ENCODE results near the gene TMEM214. TPM values are rescaled to one million over a fixed set of nuclear protein-coding genes. Genes with fewer than 3 reads are reported as not detected.

TMEM214 gene
- total RNA-seq, 2 experiments from 2014 or later, result 22.0 to 24.6 TPM

- POLR2A ChIA-PET, result interaction anchor here (2.0 to 10.2 kb wide), 5 partner anchors 9 to 129 kb away, joined by 5 to 161 read pairs (median 11); partner anchors contain the start of genes ABHD1, AGBL5, ATRAID and OST4
- Histone ChIP-seq H3K27ac (ENCODE audit: low read depth in 1 of 2, low read length in 2 of 2) (peak overlapping the region; percentile 60 to 75), H3K27me3 (ENCODE audit: control insufficient read depth in 1 of 2, insufficient read depth in 2 of 2, low read length in 2 of 2) (no peaks in the 10 kb centered on the region), H3K9me3 (ENCODE audit: control insufficient read depth in 1 of 2, insufficient read depth in 1 of 2, low read length in 2 of 2) (no peaks in the 10 kb centered on the region), H3K4me3 (ENCODE audit: low read length) (no peak overlapping the region), H3K4me1 (ENCODE audit: insufficient read depth, low read length) (peaks cover 45% of the 10 kb centered on the region), H3K36me3 (ENCODE audit: insufficient read depth, low read length) (no peaks in the 10 kb centered on the region)
- Mint-ChIP-seq H3K27ac (peak overlapping the region; percentile 88), H3K4me1 (ENCODE audit: low read depth) (peaks cover 33% of the 10 kb centered on the region), H3K4me3 (no peak overlapping the region), H3K36me3 (ENCODE audit: low read depth) (no peaks in the 10 kb centered on the region), H3K27me3 (no peaks in the 10 kb centered on the region), H3K9me3 (no peaks in the 10 kb centered on the region)
- CTCF ChIA-PET, result interaction anchor here (0.9 to 1.4 kb wide), 3 partner anchors 11 to 42 kb away, joined by 3 to 9 read pairs (median 5); partner anchors contain the start of genes ABHD1 and OST4
- no peak for ATAC-seq (ENCODE audit: poor library complexity)
- TF ChIP-seq, protein P1, sequence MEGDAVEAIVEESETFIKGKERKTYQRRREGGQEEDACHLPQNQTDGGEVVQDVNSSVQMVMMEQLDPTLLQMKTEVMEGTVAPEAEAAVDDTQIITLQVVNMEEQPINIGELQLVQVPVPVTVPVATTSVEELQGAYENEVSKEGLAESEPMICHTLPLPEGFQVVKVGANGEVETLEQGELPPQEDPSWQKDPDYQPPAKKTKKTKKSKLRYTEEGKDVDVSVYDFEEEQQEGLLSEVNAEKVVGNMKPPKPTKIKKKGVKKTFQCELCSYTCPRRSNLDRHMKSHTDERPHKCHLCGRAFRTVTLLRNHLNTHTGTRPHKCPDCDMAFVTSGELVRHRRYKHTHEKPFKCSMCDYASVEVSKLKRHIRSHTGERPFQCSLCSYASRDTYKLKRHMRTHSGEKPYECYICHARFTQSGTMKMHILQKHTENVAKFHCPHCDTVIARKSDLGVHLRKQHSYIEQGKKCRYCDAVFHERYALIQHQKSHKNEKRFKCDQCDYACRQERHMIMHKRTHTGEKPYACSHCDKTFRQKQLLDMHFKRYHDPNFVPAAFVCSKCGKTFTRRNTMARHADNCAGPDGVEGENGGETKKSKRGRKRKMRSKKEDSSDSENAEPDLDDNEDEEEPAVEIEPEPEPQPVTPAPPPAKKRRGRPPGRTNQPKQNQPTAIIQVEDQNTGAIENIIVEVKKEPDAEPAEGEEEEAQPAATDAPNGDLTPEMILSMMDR (IDR thresholded peaks at IDR 0.05), result no peak
- no peak for DNase-seq
- intact Hi-C loops (cut with DNase I, micrococcal nuclease), result loop anchor here (2.0 kb wide), 3 partner anchors 31 to 131 kb away; partner anchors contain the start of genes AGBL5 (in 1 of the 2), ATRAID (in 1 of the 2), SLC5A6 (in 1 of the 2) and TMEM214 (in 1 of the 2)
Measured at GRCh38 chr2:27081984-27082772, 49.4 kb downstream of the TMEM214 start.

DNA sequence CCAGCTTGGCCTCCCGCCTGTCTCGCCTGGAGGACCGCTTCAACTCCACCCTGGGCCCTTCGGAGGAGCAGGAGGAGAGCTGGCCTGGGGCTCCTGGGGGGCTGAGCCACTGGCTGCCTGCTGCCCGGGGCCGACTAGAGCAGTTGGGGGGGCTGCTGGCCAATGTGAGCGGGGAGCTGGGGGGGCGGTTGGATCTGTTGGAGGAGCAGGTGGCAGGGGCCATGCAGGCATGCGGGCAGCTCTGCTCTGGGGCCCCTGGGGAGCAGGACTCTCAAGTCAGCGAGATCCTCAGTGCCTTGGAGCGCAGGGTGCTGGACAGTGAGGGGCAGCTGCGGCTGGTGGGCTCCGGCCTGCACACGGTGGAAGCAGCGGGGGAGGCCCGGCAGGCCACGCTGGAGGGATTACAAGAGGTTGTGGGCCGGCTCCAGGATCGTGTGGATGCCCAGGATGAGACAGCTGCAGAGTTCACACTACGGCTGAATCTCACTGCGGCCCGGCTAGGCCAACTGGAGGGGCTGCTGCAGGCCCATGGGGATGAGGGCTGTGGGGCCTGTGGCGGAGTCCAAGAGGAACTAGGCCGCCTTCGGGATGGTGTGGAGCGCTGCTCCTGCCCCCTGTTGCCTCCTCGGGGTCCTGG, 50.1 kb downstream of the TMEM214 start:
- no peak for DNase-seq
- Mint-ChIP-seq H3K9me3 (no peaks in the 10 kb centered on the region), H3K4me1 (ENCODE audit: low read depth) (peaks cover 34% of the 10 kb centered on the region), H3K27ac (no peak overlapping the region), H3K27me3 (no peaks in the 10 kb centered on the region), H3K4me3 (no peak overlapping the region), H3K36me3 (ENCODE audit: low read depth) (no peaks in the 10 kb centered on the region)
- intact Hi-C loops (cut with DNase I, micrococcal nuclease), result no loop called here
- H3K27ac ChIP-seq (ENCODE audit: low read depth in 1 of 2, low read length in 2 of 2), result no peak overlapping the region
- H3K36me3 ChIP-seq (ENCODE audit: insufficient read depth, low read length), result no peaks in the 10 kb centered on the region
- TF ChIP-seq, protein P1 (IDR thresholded peaks at IDR 0.05), result no peak
- ChIA-PET CTCF (no interaction called here), POLR2A (interaction anchor here (2.0 to 10.2 kb wide), 5 partner anchors 8 to 129 kb away, joined by 5 to 161 read pairs (median 11); partner anchors contain the start of genes ABHD1, AGBL5, ATRAID and OST4)
- H3K9me3 ChIP-seq (ENCODE audit: control insufficient read depth in 1 of 2, insufficient read depth in 1 of 2, low read length in 2 of 2), result no peaks in the 10 kb centered on the region
- H3K4me3 ChIP-seq (ENCODE audit: low read length), result no peak overlapping the region
- no peaks in the 10 kb centered on the region for H3K27me3 ChIP-seq (ENCODE audit: control insufficient read depth in 1 of 2, insufficient read depth in 2 of 2, low read length in 2 of 2)
- ATAC-seq (ENCODE audit: poor library complexity), result no peak
- H3K4me1 ChIP-seq (ENCODE audit: insufficient read depth, low read length), result peaks cover 49% of the 10 kb centered on the region

- intact Hi-C loops (cut with DNase I, micrococcal nuclease), result no loop called here
- Histone ChIP-seq H3K9me3 (ENCODE audit: control insufficient read depth in 1 of 2, insufficient read depth in 1 of 2, low read length in 2 of 2) (no peaks in the 10 kb centered on the region), H3K36me3 (ENCODE audit: insufficient read depth, low read length) (no peaks in the 10 kb centered on the region), H3K27ac (ENCODE audit: low read depth in 1 of 2, low read length in 2 of 2) (no peak overlapping the region), H3K27me3 (ENCODE audit: control insufficient read depth in 1 of 2, insufficient read depth in 2 of 2, low read length in 2 of 2) (no peaks in the 10 kb centered on the region), H3K4me1 (ENCODE audit: insufficient read depth, low read length) (peaks cover 55% of the 10 kb centered on the region), H3K4me3 (ENCODE audit: low read length) (no peak overlapping the region)
- no peak for DNase-seq
- TF ChIP-seq, protein P1 (IDR thresholded peaks at IDR 0.05), result no peak
- H3K27me3 Mint-ChIP-seq, result no peaks in the 10 kb centered on the region
- H3K36me3 Mint-ChIP-seq (ENCODE audit: low read depth), result no peaks in the 10 kb centered on the region
- H3K4me1 Mint-ChIP-seq (ENCODE audit: low read depth), result peaks cover 34% of the 10 kb centered on the region
- no peak for ATAC-seq (ENCODE audit: poor library complexity)
- no peak overlapping the region for H3K27ac Mint-ChIP-seq
- H3K9me3 Mint-ChIP-seq, result no peaks in the 10 kb centered on the region
- peak overlapping the region; percentile 54 for H3K4me3 Mint-ChIP-seq
- POLR2A ChIA-PET, result interaction anchor here (2.6 to 10.2 kb wide), 3 partner anchors 13 to 128 kb away, joined by 11 to 161 read pairs (median 113); partner anchors contain the start of genes AGBL5, ATRAID, OST4 and SLC5A6
- CTCF ChIA-PET, result no interaction called here
Measured at GRCh38 chr2:27083410-27084296, 50.9 kb downstream of the TMEM214 start.

All from CD4-positive, alpha-beta T cell (primary cell).